ENCODE results near the gene SNCAIP.
"Not testable (repeated sequence)": the region's sequence is repeated elsewhere in the genome, so short reads cannot be mapped to it uniquely, and the experiment has no call there.

Gene SNCAIP

GRCh38 chr5:122358372-122358979 is 46.4 kb downstream of the SNCAIP start:
- no peak for DNase-seq (ENCODE audit: low read depth, low spot score)

DNA sequence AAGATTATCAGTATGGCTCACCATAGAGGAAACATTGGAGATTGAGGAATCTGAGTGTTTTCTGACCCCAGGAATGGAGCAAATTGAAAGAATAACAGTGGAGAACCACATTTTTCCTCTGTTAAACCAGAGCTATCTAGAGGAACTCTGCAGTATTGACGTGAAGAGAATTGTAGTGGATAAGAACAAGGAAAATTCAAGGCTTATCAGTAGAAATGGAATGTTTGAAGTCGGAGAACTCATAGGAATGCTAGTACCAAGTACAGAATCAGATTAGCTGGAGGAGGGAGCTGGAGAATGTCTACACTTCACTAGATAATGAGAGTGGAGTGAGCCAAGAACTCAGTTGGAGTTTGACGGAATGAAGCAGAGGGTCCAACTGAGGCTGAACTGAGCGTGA is 50.3 kb downstream of the SNCAIP start:
- peak; percentile 79 for DNase-seq (ENCODE audit: low read depth, low spot score)

DNA sequence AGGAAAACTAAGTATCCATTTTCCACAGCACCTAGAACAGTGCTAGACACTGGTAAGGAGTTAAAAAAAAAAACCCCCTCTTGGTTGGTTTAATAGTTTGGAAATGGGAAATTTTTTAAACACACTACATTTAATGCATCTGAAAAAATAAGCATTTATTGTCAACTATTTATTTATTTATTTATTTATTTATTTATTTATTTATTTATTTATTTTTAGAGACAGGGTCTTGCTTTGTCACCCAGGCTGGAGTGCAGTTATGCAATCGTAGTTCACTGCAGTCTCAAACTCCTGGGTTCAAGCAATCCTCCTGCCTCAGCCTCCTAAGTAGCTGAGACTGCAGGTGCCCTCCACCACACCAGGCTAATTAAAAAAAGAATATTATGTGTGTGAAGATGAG is 51.6 kb downstream of the SNCAIP start:
- DNase-seq (ENCODE audit: low read depth, low spot score) = no peak

DNA sequence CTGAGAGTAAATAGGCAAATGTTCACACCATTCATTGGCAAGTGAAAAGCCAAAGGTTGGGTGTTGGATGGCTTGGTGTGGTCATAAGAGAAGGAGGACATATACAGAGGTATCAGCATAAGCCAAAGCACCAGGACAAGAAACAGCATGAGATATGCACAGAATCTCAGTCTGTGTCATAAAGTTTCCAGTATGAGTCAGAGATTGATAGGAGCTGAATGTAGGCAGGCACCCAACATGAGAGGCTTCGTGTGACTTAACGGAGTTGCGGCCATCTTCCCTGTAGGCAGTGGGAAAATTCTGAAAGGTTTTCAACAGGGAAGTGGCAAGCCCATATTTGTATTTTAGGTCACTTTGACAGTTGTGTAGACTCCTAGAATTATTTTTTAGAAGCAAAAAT is 54.5 kb downstream of the SNCAIP start:
- DNase-seq (ENCODE audit: low read depth, low spot score) = peak; percentile 18

- DNase-seq (ENCODE audit: low read depth, low spot score) = peak; percentile 23
These were observed 55.4 kb downstream of the SNCAIP start for GRCh38 chr5:122367456-122367855.

- DNase-seq (ENCODE audit: low read depth, low spot score) = no peak
These were observed 56.6 kb downstream of the SNCAIP start for GRCh38 chr5:122368510-122369251.

- no peak for DNase-seq (ENCODE audit: low read depth, low spot score)
These were observed 57.3 kb downstream of the SNCAIP start for GRCh38 chr5:122369253-122369815.

GRCh38 chr5:122371511-122372151 is 59.6 kb downstream of the SNCAIP start:
- peak; percentile 7 for DNase-seq (ENCODE audit: low read depth, low spot score)

DNA sequence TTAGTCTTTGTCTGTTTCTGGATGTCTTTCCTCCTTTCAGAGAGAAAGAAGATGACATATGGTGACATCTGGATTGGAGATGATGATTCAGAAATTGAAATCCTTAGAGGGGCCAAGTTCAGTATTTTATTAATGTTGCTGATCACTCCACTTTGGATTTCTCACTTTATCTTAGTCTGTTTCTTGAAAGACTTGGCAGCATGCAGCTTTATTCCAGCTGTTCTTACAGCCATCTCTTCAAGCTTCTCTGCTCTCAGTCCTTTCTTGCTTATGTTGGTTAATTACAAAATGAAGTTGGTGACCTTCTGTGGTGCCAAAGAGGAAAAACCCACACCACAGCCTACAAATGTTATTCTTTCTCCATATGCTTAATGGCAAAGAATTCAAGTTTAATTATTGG is 62.1 kb downstream of the SNCAIP start:
- DNase-seq (ENCODE audit: low read depth, low spot score) = no peak

GRCh38 chr5:122375801-122376200 is 63.8 kb downstream of the SNCAIP start:
- no peak for DNase-seq (ENCODE audit: low read depth, low spot score)

- no peak for DNase-seq (ENCODE audit: low read depth, low spot score)
These were observed 64.2 kb downstream of the SNCAIP start for GRCh38 chr5:122376250-122376649.

- no peak for DNase-seq (ENCODE audit: low read depth, low spot score)
These were observed 65.0 kb downstream of the SNCAIP start for GRCh38 chr5:122377026-122377425.

DNA sequence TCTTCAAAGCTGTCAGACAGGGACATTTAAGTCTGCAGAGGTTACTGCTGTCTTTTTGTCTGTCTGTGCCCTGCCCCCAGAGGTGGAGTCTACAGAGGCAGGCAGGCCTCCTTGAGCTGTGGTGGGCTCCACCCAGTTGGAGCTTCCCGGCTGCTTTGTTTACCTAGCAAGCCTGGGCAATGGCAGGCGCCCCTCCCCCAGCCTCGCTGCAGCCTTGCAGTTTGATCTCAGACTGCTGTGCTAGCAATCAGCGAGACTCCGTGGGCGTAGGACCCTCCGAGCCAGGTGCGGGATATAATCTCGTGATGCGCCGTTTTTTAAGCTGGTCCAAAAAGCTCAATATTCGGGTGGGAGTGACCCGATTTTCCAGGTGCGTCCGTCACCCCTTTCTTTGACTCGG is 70.9 kb downstream of the SNCAIP start:
- DNase-seq (ENCODE audit: low read depth, low spot score) = not testable (repeated sequence)

- DNase-seq (ENCODE audit: low read depth, low spot score) = no peak
These were observed 72.8 kb downstream of the SNCAIP start for GRCh38 chr5:122384739-122385235.

DNA sequence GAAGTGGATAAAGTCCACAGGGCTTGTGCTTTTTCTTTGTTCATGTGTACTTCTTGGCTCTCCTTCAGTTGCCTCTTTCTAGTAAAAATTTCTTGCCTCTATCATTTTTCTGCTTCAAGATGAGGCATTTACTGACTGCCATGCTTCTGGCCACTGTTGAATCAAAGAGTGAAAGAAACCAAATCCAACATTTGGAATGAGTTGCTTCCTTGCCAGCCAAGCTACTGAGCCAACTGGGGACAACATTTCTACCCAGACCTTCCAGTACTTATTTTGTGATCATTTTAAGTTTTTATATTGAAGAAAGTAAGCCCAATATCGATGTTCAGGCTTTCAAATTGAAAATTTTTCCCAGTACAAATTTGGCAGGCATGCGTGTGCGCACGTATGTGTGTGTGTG is 73.2 kb downstream of the SNCAIP start:
- DNase-seq (ENCODE audit: low read depth, low spot score) = no peak

DNA sequence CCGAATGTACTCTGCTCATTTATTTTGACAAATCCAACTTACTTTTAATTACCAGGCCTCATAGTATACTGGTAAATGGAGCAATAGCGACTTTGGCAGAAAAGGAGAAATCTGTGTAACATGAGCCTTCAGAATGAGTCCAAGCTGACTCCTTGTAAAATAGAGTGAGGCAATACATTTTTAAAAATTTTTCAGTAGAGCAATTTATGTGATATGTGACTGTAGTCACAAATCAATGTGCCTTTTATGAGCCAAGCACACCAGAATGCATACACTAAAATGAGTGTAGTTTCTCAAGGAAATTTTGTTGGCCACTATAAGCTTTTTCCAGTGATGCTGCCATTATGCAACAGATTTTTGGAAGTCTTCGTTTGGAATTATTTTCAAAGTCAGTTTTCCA is 73.8 kb downstream of the SNCAIP start:
- no peak for DNase-seq (ENCODE audit: low read depth, low spot score)

- DNase-seq (ENCODE audit: low read depth, low spot score) = no peak
These were observed 78.1 kb downstream of the SNCAIP start for GRCh38 chr5:122390154-122390553.

- no peak for DNase-seq (ENCODE audit: low read depth, low spot score)
These were observed 78.7 kb downstream of the SNCAIP start for GRCh38 chr5:122390694-122391093.

DNA sequence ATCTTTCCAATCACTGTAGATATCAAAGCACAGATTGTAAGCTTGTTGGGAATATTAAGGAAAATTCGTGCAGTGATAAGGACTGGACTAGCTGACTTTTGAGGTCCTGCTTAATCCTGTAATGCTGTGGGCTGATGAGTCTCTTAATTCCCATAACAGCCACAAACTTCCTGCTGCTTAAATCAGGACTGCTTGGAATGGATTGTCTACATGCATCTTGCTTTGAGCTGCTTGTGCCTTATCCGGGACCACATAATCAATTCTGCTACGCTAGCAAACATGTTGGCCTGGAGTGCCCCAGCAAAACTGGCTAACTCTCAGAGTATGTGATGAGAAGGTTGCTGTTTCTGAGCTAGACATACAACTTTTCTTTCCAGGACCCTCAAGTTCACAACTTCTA is 79.6 kb downstream of the SNCAIP start:
- no peak for DNase-seq (ENCODE audit: low read depth, low spot score)

DNA sequence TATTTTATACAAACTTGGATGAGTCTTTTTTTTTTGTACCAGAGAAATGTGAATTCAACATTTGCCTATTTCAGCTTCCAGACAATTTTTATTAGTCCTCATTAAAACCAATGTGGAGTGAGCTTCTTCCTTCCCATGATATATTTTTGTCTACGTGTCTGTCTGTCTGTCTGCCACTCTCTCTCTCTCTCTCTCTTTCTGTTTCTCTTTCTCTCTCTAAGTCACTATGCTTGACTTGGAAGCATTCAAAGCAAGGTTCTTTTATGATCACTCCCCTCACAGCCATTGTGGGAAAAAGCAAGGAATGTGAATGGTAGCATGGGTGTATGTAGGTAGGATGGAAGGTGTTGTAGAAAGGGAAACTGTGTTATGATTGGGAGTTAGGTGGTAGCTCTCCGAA is 80.2 kb downstream of the SNCAIP start:
- no peak for DNase-seq (ENCODE audit: low read depth, low spot score)

- DNase-seq (ENCODE audit: low read depth, low spot score) = no peak
These were observed 80.8 kb downstream of the SNCAIP start for GRCh38 chr5:122392824-122393223.

DNA sequence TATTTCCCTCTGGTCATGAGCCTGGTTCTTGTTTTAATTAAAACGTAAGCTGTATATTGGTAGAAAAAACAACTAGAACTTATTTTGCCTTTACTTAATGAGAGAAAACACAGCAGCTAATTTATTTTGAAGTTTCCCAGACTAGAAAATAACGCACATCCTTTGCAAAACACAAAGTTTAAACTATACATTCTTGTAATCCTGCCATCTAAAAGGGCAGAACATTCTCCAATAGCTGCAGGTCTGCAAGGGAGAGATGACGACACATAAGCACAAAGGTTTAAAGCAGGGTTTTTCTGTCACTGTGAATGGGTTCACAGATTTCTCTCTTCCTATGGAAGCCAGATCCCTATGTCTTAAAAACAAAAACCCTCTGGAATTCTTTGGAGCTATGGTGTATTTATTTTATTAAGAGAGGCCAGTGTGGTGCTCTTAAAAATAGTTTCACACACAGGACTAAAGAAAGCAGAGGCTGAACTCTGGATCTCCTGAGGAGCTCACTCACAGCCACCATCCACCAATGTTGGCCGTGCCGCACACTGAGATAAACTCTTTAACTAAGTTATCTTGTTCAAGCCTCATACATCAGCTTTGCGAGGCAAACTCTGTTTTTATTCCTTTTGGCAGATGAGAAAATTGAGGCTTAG is 82.4 kb downstream of the SNCAIP start:
- no peak for DNase-seq (ENCODE audit: low read depth, low spot score)

Measured in astrocyte of the hippocampus (primary cell).